ENCODE measurements around the gene CTNND2. TPM values are rescaled to one million over a fixed set of nuclear protein-coding genes. Genes with fewer than 3 reads are reported as not detected.

CTNND2 gene
- total RNA-seq, 2 experiments from 2014 or later: not detected

GRCh38 chr5:11525020-11525419 lies 379.2 kb downstream of the CTNND2 start:
- Mint-ChIP-seq H3K27me3 (no peaks in the 10 kb centered on the region), H3K4me1 (no peaks in the 10 kb centered on the region), H3K27ac (no peak overlapping the region), H3K36me3 (ENCODE audit: low read depth) (no peaks in the 10 kb centered on the region), H3K4me3 (no peak overlapping the region), H3K9me3 (no peaks in the 10 kb centered on the region)
- POLR2A ChIA-PET: no interaction called here
- no peak for DNase-seq
- CTCF ChIA-PET: interaction anchor here (0.6 to 0.7 kb wide), 2 partner anchors 705 to 742 kb away, joined by 3 to 4 read pairs; no protein-coding TSS in a partner anchor

- no peak for DNase-seq
- no peak overlapping the region for H3K27ac Mint-ChIP-seq
- no peaks in the 10 kb centered on the region for H3K9me3 Mint-ChIP-seq
- ChIA-PET CTCF (no interaction called here), POLR2A (no interaction called here)
- no peaks in the 10 kb centered on the region for H3K4me1 Mint-ChIP-seq
- H3K27me3 Mint-ChIP-seq: no peaks in the 10 kb centered on the region
- no peaks in the 10 kb centered on the region for H3K36me3 Mint-ChIP-seq (ENCODE audit: low read depth)
- no peak overlapping the region for H3K4me3 Mint-ChIP-seq
Observed at GRCh38 chr5:11524188-11524587, 380.1 kb downstream of the CTNND2 start.

GRCh38 chr5:11522796-11523195 lies 381.4 kb downstream of the CTNND2 start:
- no peaks in the 10 kb centered on the region for H3K4me1 Mint-ChIP-seq
- no peak overlapping the region for H3K4me3 Mint-ChIP-seq
- H3K36me3 Mint-ChIP-seq (ENCODE audit: low read depth): no peaks in the 10 kb centered on the region
- CTCF ChIA-PET: no interaction called here
- no peaks in the 10 kb centered on the region for H3K9me3 Mint-ChIP-seq
- no peaks in the 10 kb centered on the region for H3K27me3 Mint-ChIP-seq
- POLR2A ChIA-PET: no interaction called here
- no peak overlapping the region for H3K27ac Mint-ChIP-seq
- DNase-seq: no peak

GRCh38 chr5:11520241-11520930 lies 383.9 kb downstream of the CTNND2 start:
- no peak for DNase-seq
- POLR2A ChIA-PET: no interaction called here
- Mint-ChIP-seq H3K27ac (no peak overlapping the region), H3K4me3 (no peak overlapping the region), H3K36me3 (ENCODE audit: low read depth) (no peaks in the 10 kb centered on the region), H3K4me1 (no peaks in the 10 kb centered on the region), H3K27me3 (no peaks in the 10 kb centered on the region), H3K9me3 (no peaks in the 10 kb centered on the region)
- CTCF ChIA-PET: no interaction called here

- Mint-ChIP-seq H3K27me3 (no peaks in the 10 kb centered on the region), H3K9me3 (no peaks in the 10 kb centered on the region), H3K4me3 (no peak overlapping the region), H3K27ac (no peak overlapping the region), H3K4me1 (no peaks in the 10 kb centered on the region), H3K36me3 (ENCODE audit: low read depth) (no peaks in the 10 kb centered on the region)
- CTCF ChIA-PET: no interaction called here
- no peak for DNase-seq
- POLR2A ChIA-PET: no interaction called here
Observed at GRCh38 chr5:11519236-11519635, 385.0 kb downstream of the CTNND2 start.

- ChIA-PET POLR2A (no interaction called here), CTCF (no interaction called here)
- H3K4me1 Mint-ChIP-seq: no peaks in the 10 kb centered on the region
- no peak for DNase-seq
- no peak overlapping the region for H3K27ac Mint-ChIP-seq
- H3K36me3 Mint-ChIP-seq (ENCODE audit: low read depth): no peaks in the 10 kb centered on the region
- H3K9me3 Mint-ChIP-seq: no peaks in the 10 kb centered on the region
- no peak overlapping the region for H3K4me3 Mint-ChIP-seq
- no peaks in the 10 kb centered on the region for H3K27me3 Mint-ChIP-seq
Observed at GRCh38 chr5:11518676-11519075, 385.6 kb downstream of the CTNND2 start.

GRCh38 chr5:11514705-11515432 lies 389.4 kb downstream of the CTNND2 start:
- Mint-ChIP-seq H3K4me3 (no peak overlapping the region), H3K27me3 (no peaks in the 10 kb centered on the region), H3K9me3 (no peaks in the 10 kb centered on the region), H3K4me1 (no peaks in the 10 kb centered on the region), H3K27ac (no peak overlapping the region), H3K36me3 (ENCODE audit: low read depth) (no peaks in the 10 kb centered on the region)
- ChIA-PET POLR2A (no interaction called here), CTCF (no interaction called here)
- no peak for DNase-seq

GRCh38 chr5:11511878-11512277 lies 392.4 kb downstream of the CTNND2 start:
- Mint-ChIP-seq H3K36me3 (ENCODE audit: low read depth) (no peaks in the 10 kb centered on the region), H3K27me3 (no peaks in the 10 kb centered on the region), H3K9me3 (no peaks in the 10 kb centered on the region), H3K27ac (no peak overlapping the region), H3K4me3 (no peak overlapping the region), H3K4me1 (no peaks in the 10 kb centered on the region)
- POLR2A ChIA-PET: no interaction called here
- DNase-seq: no peak
- CTCF ChIA-PET: no interaction called here

- no peak for DNase-seq
- CTCF ChIA-PET: no interaction called here
- Mint-ChIP-seq H3K4me3 (no peak overlapping the region), H3K27ac (no peak overlapping the region), H3K27me3 (no peaks in the 10 kb centered on the region), H3K4me1 (no peaks in the 10 kb centered on the region), H3K9me3 (no peaks in the 10 kb centered on the region), H3K36me3 (ENCODE audit: low read depth) (no peaks in the 10 kb centered on the region)
- POLR2A ChIA-PET: no interaction called here
Observed at GRCh38 chr5:11510889-11511288, 393.4 kb downstream of the CTNND2 start.

- Mint-ChIP-seq H3K27ac (no peak overlapping the region), H3K4me3 (no peak overlapping the region), H3K36me3 (ENCODE audit: low read depth) (no peaks in the 10 kb centered on the region), H3K4me1 (no peaks in the 10 kb centered on the region), H3K27me3 (no peaks in the 10 kb centered on the region), H3K9me3 (no peaks in the 10 kb centered on the region)
- CTCF ChIA-PET: no interaction called here
- no peak for DNase-seq
- POLR2A ChIA-PET: no interaction called here
Observed at GRCh38 chr5:11509793-11510192, 394.5 kb downstream of the CTNND2 start.

GRCh38 chr5:11507156-11507910 lies 396.9 kb downstream of the CTNND2 start:
- no peak for DNase-seq
- Mint-ChIP-seq H3K27me3 (no peaks in the 10 kb centered on the region), H3K9me3 (no peaks in the 10 kb centered on the region), H3K36me3 (ENCODE audit: low read depth) (no peaks in the 10 kb centered on the region), H3K4me1 (no peaks in the 10 kb centered on the region), H3K4me3 (no peak overlapping the region), H3K27ac (no peak overlapping the region)
- POLR2A ChIA-PET: no interaction called here
- CTCF ChIA-PET: no interaction called here

GRCh38 chr5:11504886-11505193 lies 399.4 kb downstream of the CTNND2 start:
- H3K36me3 Mint-ChIP-seq (ENCODE audit: low read depth): no peaks in the 10 kb centered on the region
- no peaks in the 10 kb centered on the region for H3K27me3 Mint-ChIP-seq
- POLR2A ChIA-PET: no interaction called here
- H3K4me3 Mint-ChIP-seq: no peak overlapping the region
- no peaks in the 10 kb centered on the region for H3K4me1 Mint-ChIP-seq
- no peaks in the 10 kb centered on the region for H3K9me3 Mint-ChIP-seq
- no peak for DNase-seq
- no peak overlapping the region for H3K27ac Mint-ChIP-seq
- CTCF ChIA-PET: no interaction called here

GRCh38 chr5:11504065-11504885 lies 400.0 kb downstream of the CTNND2 start:
- no peaks in the 10 kb centered on the region for H3K36me3 Mint-ChIP-seq (ENCODE audit: low read depth)
- CTCF ChIA-PET: no interaction called here
- H3K4me3 Mint-ChIP-seq: no peak overlapping the region
- POLR2A ChIA-PET: no interaction called here
- H3K27me3 Mint-ChIP-seq: no peaks in the 10 kb centered on the region
- DNase-seq: no peak
- no peak overlapping the region for H3K27ac Mint-ChIP-seq
- H3K4me1 Mint-ChIP-seq: no peaks in the 10 kb centered on the region
- no peaks in the 10 kb centered on the region for H3K9me3 Mint-ChIP-seq

Measured in activated CD4-positive, alpha-beta T cell treated with anti-CD3 and anti-CD28 coated beads, Interleukin-2, amount 10 ng/mL, durations not matched to agents 7 days and 5 days (primary cell).